ENCODE measurements around the gene RELN. TPM values are rescaled to one million over a fixed set of nuclear protein-coding genes. Genes with fewer than 3 reads are reported as not detected.

Gene RELN
- total and polyA plus RNA-seq, 9 of the 15 experiments (the other 6 are each of a cell fraction or from before 2014, with no cell fraction given) = 12.9 to 43.2 (median 18.1) TPM

GRCh38 chr7:103524042-103524907 lies 465.2 kb downstream of the RELN start (continued):
- TF ChIP-seq XRCC3 (IDR thresholded peaks at IDR 0.05) = no peak
- no peak for TF ChIP-seq ID3 (CRISPR knock-in tag; IDR thresholded peaks at IDR 0.05)
- TF ChIP-seq ID3 (tag; IDR thresholded peaks at IDR 0.05) = no peak
- no peak for TF ChIP-seq RBM17 (IDR thresholded peaks at IDR 0.05; ENCODE audit: borderline replicate concordance, low read depth, low read length)
- peak; percentile 90 for TF ChIP-seq DEAF1 (CRISPR knock-in tag; IDR thresholded peaks at IDR 0.05)
- peak; percentile 95 to 96 for TF ChIP-seq RAD21 (CRISPR knock-in tag; conservative IDR thresholded peaks at IDR 0.05 in 1 of 2, IDR thresholded peaks at IDR 0.05 in 1 of 2)
- TF ChIP-seq CTCF (IDR thresholded peaks at IDR 0.05 in 2 of 3, conservative IDR thresholded peaks at IDR 0.05 in 1 of 3; ENCODE audit: insufficient read depth in 2 of 3, low read depth in 1 of 3, low read length in 3 of 3) = peak; percentile 69 to 84 (median 74)
- 0 out of 2 replicates have a peak, but pooled peaks have one; percentile 54 for TF ChIP-seq SMC3 (conservative IDR thresholded peaks at IDR 0.05; ENCODE audit: insufficient read depth, low read depth, low read length)
- no peak for TF ChIP-seq ZNF589 (CRISPR knock-in tag; IDR thresholded peaks at IDR 0.05; ENCODE audit: low read depth)
- no peak for TF ChIP-seq ZNF707 (CRISPR knock-in tag; conservative IDR thresholded peaks at IDR 0.05)
- TF ChIP-seq HMG20A (CRISPR knock-in tag; conservative IDR thresholded peaks at IDR 0.05) = no peak
- 0 out of 2 replicates have a peak, but pooled peaks have one; percentile 22 for TF ChIP-seq ARID2 (IDR thresholded peaks at IDR 0.05)
- no peak for TF ChIP-seq CAMTA2 (CRISPR knock-in tag; conservative IDR thresholded peaks at IDR 0.05)
- TF ChIP-seq ZC3H4 (CRISPR knock-in tag; IDR thresholded peaks at IDR 0.05; ENCODE audit: borderline replicate concordance) = no peak
- TF ChIP-seq STAG1 (CRISPR knock-in tag; IDR thresholded peaks at IDR 0.05; ENCODE audit: borderline replicate concordance) = peak; percentile 57; the same call in 1 of the 2 replicates
- TF ChIP-seq HDAC3 (IDR thresholded peaks at IDR 0.05; ENCODE audit: borderline replicate concordance, partially characterized antibody) = no peak
- TF ChIP-seq BACH1 (tag; IDR thresholded peaks at IDR 0.05) = 0 out of 2 replicates have a peak, but pooled peaks have one; percentile 31
- TF ChIP-seq RCOR1 (IDR thresholded peaks at IDR 0.05; ENCODE audit: borderline replicate concordance in 1 of 2, low read depth in 2 of 2, low read length in 2 of 2) = no peak
- no peak for TF ChIP-seq MTF1 (CRISPR knock-in tag; IDR thresholded peaks at IDR 0.05; ENCODE audit: borderline replicate concordance)
- TF ChIP-seq DACH1 (IDR thresholded peaks at IDR 0.05; ENCODE audit: partially characterized antibody) = no peak
- TF ChIP-seq MNT (conservative IDR thresholded peaks at IDR 0.05) = peak; percentile 52 to 62; a peak in 3 of 4 replicates
- no peak for TF ChIP-seq TCF3 (CRISPR knock-in tag; IDR thresholded peaks at IDR 0.05)
